K562 (cell line): Measurements from ENCODE around the gene CREB3L2. TPM values are rescaled to one million over a fixed set of nuclear protein-coding genes. Genes with fewer than 3 reads are reported as not detected.
A peak's percentile ranks its signal among the peaks of the same experiment; 100 is the strongest.

ENCODE experiments used
- ATAC-seq: fragments of 200-7000 bp; cut with Tn5 transposase; 3 replicates; pipeline ENCODE4 v1.9.1; 2020; ENCODE audit warnings: moderate library complexity
- BruUV-seq: library from RNA; stranded (reverse); fragments of 400-500 nt; replicated peaks from 2 replicates; lab custom pipeline; 2021; lab: Mats Ljungman, UMichigan
- CTCF ChIA-PET: fragments of 300-600 bp; formaldehyde crosslinking; extraction: SDS; loops from one replicate; lab custom pipeline; 2021; ENCODE audit warnings: low intra/inter-chr PET ratio; lab: Yijun Ruan, JAX
- POLR2A ChIA-PET: fragments of 300-600, 350-650 bp; sonication (Branson Sonifier 250); formaldehyde crosslinking; extraction: SDS; loops from one replicate; lab custom pipeline; 2021; ENCODE audit warnings: antibody characterized with exemption, inconsistent platforms; lab: Yijun Ruan, JAX
- DNase-seq, 4 experiments: peaks; one replicate each; pipeline versions ENCODE4 v3.0.0 to v3.0.0-alpha.2; 2011 to 2018; ENCODE audit warnings: low spot score in 3 of 4, mixed read lengths in 3 of 4; ENCODE audit errors: extremely low read depth in 1 of 4
- FAIRE-seq: peaks from 2 replicates; lab custom pipeline; 2011; peaks lifted over from hg19 to GRCh38; lab: Jason Lieb, UNC
- H2AFZ ChIP-seq: 2 replicates; pipeline ENCODE4 v1.6.0; 2011; ENCODE audit warnings: low read depth, low read length, control low read depth, inconsistent platforms
- H3K27ac ChIP-seq: fragments of 200-600 bp; 3 replicates; pipeline ENCODE4 v1.8.0; 2011; ENCODE audit warnings: low read depth, mild to moderate bottlenecking, control low read depth, inconsistent platforms, low read length, moderate library complexity, mixed read lengths; ENCODE audit errors: extremely low read depth
- H3K27me3 ChIP-seq, 2 experiments: fragments of 300-600 bp in 1 of 2; 2 replicates in 1 of 2; 3 replicates in 1 of 2; pipeline versions ENCODE4 v1.6.0 to v1.8.0; 2011; ENCODE audit warnings: inconsistent platforms in 2 of 2, low read length in 2 of 2, mild to moderate bottlenecking in 1 of 2, mixed read lengths in 1 of 2, moderate library complexity in 1 of 2; ENCODE audit not compliant: control insufficient read depth in 2 of 2, insufficient read depth in 2 of 2
- H3K36me3 ChIP-seq: fragments of 300-600 bp; 3 replicates; pipeline ENCODE4 v1.8.0; 2011; ENCODE audit warnings: mild to moderate bottlenecking, low read length, inconsistent platforms; ENCODE audit not compliant: control insufficient read depth, insufficient read depth
- H3K4me1 ChIP-seq, 2 experiments: fragments of 200-600 bp in 1 of 2; replicated peaks in 1 of 2; 2 replicates in 1 of 2; 3 replicates in 1 of 2; pipeline versions ENCODE4 v1.5.1 to v1.8.0; 2011; ENCODE audit warnings: inconsistent platforms in 2 of 2, low read length in 2 of 2, mild to moderate bottlenecking in 1 of 2, mixed read lengths in 1 of 2, moderate library complexity in 1 of 2; ENCODE audit not compliant: control insufficient read depth in 2 of 2, insufficient read depth in 2 of 2
- H3K4me2 ChIP-seq: 2 replicates; pipeline ENCODE4 v1.6.1; 2011; ENCODE audit warnings: low read length, control low read depth, inconsistent platforms, mixed read lengths; ENCODE audit not compliant: insufficient read depth
- H3K4me3 ChIP-seq: fragments of 200-600 bp; sonication (generic), shearing (Covaris generic); 2 replicates; pipeline ENCODE4 v1.5.1; 2016; ENCODE audit warnings: control low read depth, inconsistent platforms
- H3K79me2 ChIP-seq: fragments of 200-600 bp; 3 replicates; pipeline ENCODE4 v1.8.0; 2011; ENCODE audit warnings: low read length, inconsistent platforms; ENCODE audit not compliant: control insufficient read depth, insufficient read depth
- H3K9ac ChIP-seq, 2 experiments: 2 replicates each; pipeline versions ENCODE4 v1.6.0 to v1.6.1; 2011; ENCODE audit warnings: low read depth in 2 of 2, low read length in 2 of 2, control low read depth in 1 of 2, inconsistent platforms in 1 of 2, mild to moderate bottlenecking in 1 of 2, mixed read lengths in 1 of 2; ENCODE audit not compliant: insufficient read depth in 1 of 2
- H3K9me1 ChIP-seq: one replicate; pipeline ENCODE4 v1.6.0; 2011; ENCODE audit warnings: inconsistent platforms, mild to moderate bottlenecking, low read length, moderate library complexity; ENCODE audit not compliant: control insufficient read depth, insufficient read depth
- H3K9me3 ChIP-seq: replicated peaks from 2 replicates; pipeline ENCODE4 v1.5.1; 2011; ENCODE audit warnings: low read depth, low read length, inconsistent platforms; ENCODE audit not compliant: control insufficient read depth, insufficient read depth
- H4K20me1 ChIP-seq: replicated peaks from 2 replicates; pipeline ENCODE4 v1.6.1; 2011; ENCODE audit warnings: low read length, inconsistent platforms, mixed read lengths; ENCODE audit not compliant: control insufficient read depth, insufficient read depth
- CCNT2 ChIP-seq: IDR thresholded peaks from 2 replicates; pipeline ENCODE4 v1.6.1; 2011; ENCODE audit warnings: borderline replicate concordance, low read depth, mild to moderate bottlenecking, moderate library complexity, mixed read lengths, low read length; ENCODE audit not compliant: insufficient read length; ENCODE audit errors: extremely low read depth
- JUNB ChIP-seq: fragments of 450-650 bp; formaldehyde crosslinking; conservative IDR thresholded peaks from 2 replicates; pipeline ENCODE4 v1.4.0; 2020; ENCODE audit warnings: mild to moderate bottlenecking
- PHF20 ChIP-seq: fragments of 450-650 bp; IDR thresholded peaks from 2 replicates; pipeline ENCODE4 v1.6.1; 2018; ENCODE audit not compliant: partially characterized antibody
- PRMT5 ChIP-seq: sonication (generic); formaldehyde crosslinking; IDR thresholded peaks from 2 replicates; pipeline ENCODE4 v1.5.0; 2020; ENCODE audit warnings: missing genetic modification reagents
- TAF7 ChIP-seq: fragments of 450-650 bp; IDR thresholded peaks from 2 replicates; pipeline ENCODE4 v1.6.1; 2016; ENCODE audit warnings: missing genetic modification characterization, missing compliant biosample characterization
- TAF9B ChIP-seq: fragments of 450-650 bp; IDR thresholded peaks from 2 replicates; pipeline ENCODE4 v1.6.1; 2018; ENCODE audit warnings: mild to moderate bottlenecking; ENCODE audit not compliant: partially characterized antibody
- TEAD2 ChIP-seq: fragments of 450-650 bp; IDR thresholded peaks from 2 replicates; pipeline ENCODE4 v1.6.1; 2016; ENCODE audit warnings: missing genetic modification characterization, control low read depth, missing compliant biosample characterization
- ZNF133 ChIP-seq: fragments of 250-450 bp; sonication (Bioruptor Pico); IDR thresholded peaks from 2 replicates; pipeline ENCODE4 v1.4.0; 2020; ENCODE audit warnings: mild to moderate bottlenecking
- ZNF354B ChIP-seq: fragments of 250-450 bp; sonication (Bioruptor Pico); IDR thresholded peaks from 2 replicates; pipeline ENCODE4 v1.4.0; 2020
- WGBS: fragments of 100-300 bp; shearing (Covaris generic); methylation state at CpG from one replicate; pipeline ENCODE4 v1.1.6; 2016; ENCODE audit warnings: low coverage, mixed read lengths; ENCODE audit not compliant: insufficient coverage; ENCODE audit errors: missing lambda C conversion rate; 5-methylcytosine and 5-hydroxymethylcytosine counted together
- in situ Hi-C: fragments of 300-500 bp; cut with MboI; formaldehyde crosslinking; loops from 4 replicates; pipeline ENCODE4 v1.15.0; 2018; ENCODE audit warnings: inconsistent platforms, mixed read lengths
- intact Hi-C: fragments of 100-400 bp; cut with micrococcal nuclease; formaldehyde crosslinking; loops from 2 replicates; pipeline ENCODE4 v1.14.2; 2022
- polyA plus RNA-seq, 8 experiments: library from polyadenylated mRNA; depleted of rRNA in 4 of 8; stranded (reverse) in 5 of 8; unstranded in 3 of 8; fragments of >200 nt; fragmentation: Nextera tagmentation in 2 of 8; fragmentation: Illumina TruSeq in 1 of 8; extraction: Ambion mirVana in 2 of 8; extraction: Trizol in 1 of 8; gene quantifications; 2 replicates each; pipeline versions ENCODE4 v1.2.1 to v1.2.3, GENCODE V29; 2011 to 2014; ENCODE audit warnings: inconsistent platforms in 1 of 8, missing spikeins in 1 of 8
- total RNA-seq, 7 experiments: library from RNA; depleted of rRNA in 6 of 7; stranded (reverse); fragments of >200 nt in 6 of 7; fragmentation: Illumina TruSeq in 2 of 7; extraction: Trizol in 2 of 7; gene quantifications; 2 replicates each; pipeline versions ENCODE4 v1.2.1 to v1.2.3, GENCODE V29; 2011 to 2021; ENCODE audit warnings: low replicate concordance in 1 of 7
- TF ChIP-seq, protein P1 (sequence below): sonication (generic); formaldehyde crosslinking; IDR thresholded peaks from 2 replicates; pipeline ENCODE4 v1.8.0; 2023; ENCODE audit warnings: mild to moderate bottlenecking, missing genetic modification reagents
- TF ChIP-seq, protein P2 (sequence below): sonication (generic); formaldehyde crosslinking; IDR thresholded peaks from 2 replicates; pipeline ENCODE4 v1.8.0; 2022; ENCODE audit warnings: missing genetic modification reagents, mild to moderate bottlenecking, borderline replicate concordance

Gene CREB3L2
- total and polyA plus RNA-seq, 9 of the 15 experiments (the other 6 are each of a cell fraction or from before 2014, with no cell fraction given), result 7.1 to 45.6 (median 15.8) TPM

DNA sequence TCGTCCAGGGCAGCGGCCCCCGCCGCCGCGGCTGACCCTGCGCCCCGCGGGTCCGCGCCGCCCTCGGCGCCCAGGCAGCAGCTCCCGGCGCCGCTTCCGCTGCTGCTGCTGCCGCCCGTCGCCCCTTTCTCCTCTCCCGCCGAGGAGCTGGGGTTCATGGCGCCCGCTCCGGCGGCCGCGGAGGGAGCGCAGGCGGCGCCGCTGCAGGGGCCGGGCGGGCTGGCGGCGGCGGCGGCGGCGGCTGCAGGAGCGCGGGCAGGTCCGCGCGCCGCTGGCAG is 155.4 kb downstream of the CREB3L2 start:
- no TSS peak for BruUV-seq
- no peak for DNase-seq
- intact Hi-C loops, result no loop called here

DNA sequence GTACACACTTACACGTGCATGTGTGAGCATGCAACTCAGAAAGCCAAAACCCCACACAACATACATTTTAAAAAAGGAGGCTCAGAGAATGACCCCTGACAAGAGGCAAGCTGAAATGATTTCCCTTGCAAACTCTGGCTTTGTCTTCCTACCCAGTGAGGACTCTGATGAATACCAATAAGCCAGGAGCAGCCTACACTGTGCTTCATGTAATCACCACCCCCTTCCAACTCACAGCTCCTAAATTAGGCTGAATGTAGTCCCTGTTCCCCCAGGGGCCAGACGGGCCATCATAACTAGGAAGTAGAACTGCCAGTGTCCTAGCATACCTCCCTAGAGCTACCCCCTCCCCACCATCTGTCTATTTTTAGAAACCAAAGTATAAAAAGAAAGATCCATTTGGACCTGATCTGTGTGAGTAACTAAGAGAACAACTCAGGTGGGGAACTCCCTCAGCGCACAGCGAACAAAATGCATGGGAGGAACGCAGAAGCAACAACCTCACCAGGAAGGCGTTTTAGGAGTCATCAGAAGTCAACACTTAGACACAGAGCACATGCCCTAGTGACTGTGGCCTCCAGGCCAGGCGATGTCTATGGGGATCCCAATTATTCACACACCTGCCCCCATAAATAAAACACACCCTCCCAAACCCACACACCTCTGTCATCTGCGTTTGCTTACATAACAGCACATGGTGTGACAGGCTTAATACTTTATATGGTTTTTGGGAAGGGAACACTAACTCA is 157.0 kb downstream of the CREB3L2 start:
- H3K27ac ChIP-seq, result no peak overlapping the region
- FAIRE-seq, result no peak
- ATAC-seq, result no peak
- H3K79me2 ChIP-seq, result no peaks in the 10 kb centered on the region
- CTCF ChIA-PET, result no interaction called here
- H3K4me3 ChIP-seq, result no peak overlapping the region
- H2AFZ ChIP-seq, result no peak overlapping the region
- no peaks in the 10 kb centered on the region for H3K9me1 ChIP-seq
- intact Hi-C loops (no loop called here), in situ Hi-C loops (no loop called here)
- H3K4me2 ChIP-seq, result no peak overlapping the region
- 4% methylated on average over 8 of the region's 8 CpGs for WGBS
- no peaks in the 10 kb centered on the region for H3K36me3 ChIP-seq
- no TSS peak for BruUV-seq
- no peaks in the 10 kb centered on the region for H3K9me3 ChIP-seq
- H3K27me3 ChIP-seq, result peaks cover 43 to 47% of the 10 kb centered on the region in 2 experiments
- H3K4me1 ChIP-seq, result peaks cover 0 to 8% of the 10 kb centered on the region in 2 experiments; a peak in 1 of 5 replicates
- no peak for DNase-seq
- no peak overlapping the region for H3K9ac ChIP-seq
- no peaks in the 10 kb centered on the region for H4K20me1 ChIP-seq
- POLR2A ChIA-PET, result interaction anchor here (0.6 to 1.2 kb wide), 4 partner anchors 17 to 296 kb away, joined by 3 to 4 read pairs (median 4); no protein-coding TSS in a partner anchor
- TF ChIP-seq JUNB (CRISPR knock-in tag) (no peak), TAF7 (no peak), TAF9B (no peak), PHF20 (no peak)
- TF ChIP-seq, protein P1, sequence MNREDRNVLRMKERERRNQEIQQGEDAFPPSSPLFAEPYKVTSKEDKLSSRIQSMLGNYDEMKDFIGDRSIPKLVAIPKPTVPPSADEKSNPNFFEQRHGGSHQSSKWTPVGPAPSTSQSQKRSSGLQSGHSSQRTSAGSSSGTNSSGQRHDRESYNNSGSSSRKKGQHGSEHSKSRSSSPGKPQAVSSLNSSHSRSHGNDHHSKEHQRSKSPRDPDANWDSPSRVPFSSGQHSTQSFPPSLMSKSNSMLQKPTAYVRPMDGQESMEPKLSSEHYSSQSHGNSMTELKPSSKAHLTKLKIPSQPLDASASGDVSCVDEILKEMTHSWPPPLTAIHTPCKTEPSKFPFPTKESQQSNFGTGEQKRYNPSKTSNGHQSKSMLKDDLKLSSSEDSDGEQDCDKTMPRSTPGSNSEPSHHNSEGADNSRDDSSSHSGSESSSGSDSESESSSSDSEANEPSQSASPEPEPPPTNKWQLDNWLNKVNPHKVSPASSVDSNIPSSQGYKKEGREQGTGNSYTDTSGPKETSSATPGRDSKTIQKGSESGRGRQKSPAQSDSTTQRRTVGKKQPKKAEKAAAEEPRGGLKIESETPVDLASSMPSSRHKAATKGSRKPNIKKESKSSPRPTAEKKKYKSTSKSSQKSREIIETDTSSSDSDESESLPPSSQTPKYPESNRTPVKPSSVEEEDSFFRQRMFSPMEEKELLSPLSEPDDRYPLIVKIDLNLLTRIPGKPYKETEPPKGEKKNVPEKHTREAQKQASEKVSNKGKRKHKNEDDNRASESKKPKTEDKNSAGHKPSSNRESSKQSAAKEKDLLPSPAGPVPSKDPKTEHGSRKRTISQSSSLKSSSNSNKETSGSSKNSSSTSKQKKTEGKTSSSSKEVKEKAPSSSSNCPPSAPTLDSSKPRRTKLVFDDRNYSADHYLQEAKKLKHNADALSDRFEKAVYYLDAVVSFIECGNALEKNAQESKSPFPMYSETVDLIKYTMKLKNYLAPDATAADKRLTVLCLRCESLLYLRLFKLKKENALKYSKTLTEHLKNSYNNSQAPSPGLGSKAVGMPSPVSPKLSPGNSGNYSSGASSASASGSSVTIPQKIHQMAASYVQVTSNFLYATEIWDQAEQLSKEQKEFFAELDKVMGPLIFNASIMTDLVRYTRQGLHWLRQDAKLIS (CRISPR knock-in tag), result no peak
- TF ChIP-seq, protein P2, sequence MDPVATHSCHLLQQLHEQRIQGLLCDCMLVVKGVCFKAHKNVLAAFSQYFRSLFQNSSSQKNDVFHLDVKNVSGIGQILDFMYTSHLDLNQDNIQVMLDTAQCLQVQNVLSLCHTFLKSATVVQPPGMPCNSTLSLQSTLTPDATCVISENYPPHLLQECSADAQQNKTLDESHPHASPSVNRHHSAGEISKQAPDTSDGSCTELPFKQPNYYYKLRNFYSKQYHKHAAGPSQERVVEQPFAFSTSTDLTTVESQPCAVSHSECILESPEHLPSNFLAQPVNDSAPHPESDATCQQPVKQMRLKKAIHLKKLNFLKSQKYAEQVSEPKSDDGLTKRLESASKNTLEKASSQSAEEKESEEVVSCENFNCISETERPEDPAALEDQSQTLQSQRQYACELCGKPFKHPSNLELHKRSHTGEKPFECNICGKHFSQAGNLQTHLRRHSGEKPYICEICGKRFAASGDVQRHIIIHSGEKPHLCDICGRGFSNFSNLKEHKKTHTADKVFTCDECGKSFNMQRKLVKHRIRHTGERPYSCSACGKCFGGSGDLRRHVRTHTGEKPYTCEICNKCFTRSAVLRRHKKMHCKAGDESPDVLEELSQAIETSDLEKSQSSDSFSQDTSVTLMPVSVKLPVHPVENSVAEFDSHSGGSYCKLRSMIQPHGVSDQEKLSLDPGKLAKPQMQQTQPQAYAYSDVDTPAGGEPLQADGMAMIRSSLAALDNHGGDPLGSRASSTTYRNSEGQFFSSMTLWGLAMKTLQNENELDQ (CRISPR knock-in tag), result no peak

More for the DNA sequence above, 155.4 kb downstream of the CREB3L2 start:
- FAIRE-seq (no peak), ATAC-seq (no peak)
- no peak overlapping the region for H3K9ac ChIP-seq
- no peaks in the 10 kb centered on the region for H3K36me3 ChIP-seq
- peaks cover 0 to 8% of the 10 kb centered on the region in 2 experiments; a peak in 1 of 5 replicates for H3K4me1 ChIP-seq
- H3K9me1 ChIP-seq, result no peaks in the 10 kb centered on the region
- POLR2A ChIA-PET, result no interaction called here
- no peaks in the 10 kb centered on the region for H4K20me1 ChIP-seq
- in situ Hi-C loops, result no loop called here
- H2AFZ ChIP-seq, result no peak overlapping the region
- H3K4me3 ChIP-seq, result no peak overlapping the region
- H3K27me3 ChIP-seq, result peaks cover 39 to 47% of the 10 kb centered on the region in 2 experiments
- WGBS, result 14% methylated on average over 15 of the region's 47 CpGs
- H3K4me2 ChIP-seq, result no peak overlapping the region
- H3K27ac ChIP-seq, result no peak overlapping the region
- H3K9me3 ChIP-seq, result no peaks in the 10 kb centered on the region
- TF ChIP-seq CCNT2 (peak; percentile 4), ZNF133 (no peak), ZNF354B (CRISPR knock-in tag) (no peak), PRMT5 (CRISPR knock-in tag) (no peak), TEAD2 (tag) (no peak)
- TF ChIP-seq, all 486 proteins: peak for 1
- CTCF ChIA-PET, result no interaction called here
- H3K79me2 ChIP-seq, result no peaks in the 10 kb centered on the region
